GM18498 (cell line): ENCODE data around the gene ZNF526.

ENCODE experiments used
- ATAC-seq: cut with Tn5 transposase; IDR thresholded peaks from one replicate; pipeline ENCODE4 v1.9.1; 2021; ENCODE audit warnings: mild to moderate bottlenecking, moderate library complexity; ENCODE audit not compliant: unreplicated experiment

Gene ZNF526

GRCh38 chr19:42246143-42246921, 26.2 kb downstream of the ZNF526 start:
- no peak for ATAC-seq

DNA sequence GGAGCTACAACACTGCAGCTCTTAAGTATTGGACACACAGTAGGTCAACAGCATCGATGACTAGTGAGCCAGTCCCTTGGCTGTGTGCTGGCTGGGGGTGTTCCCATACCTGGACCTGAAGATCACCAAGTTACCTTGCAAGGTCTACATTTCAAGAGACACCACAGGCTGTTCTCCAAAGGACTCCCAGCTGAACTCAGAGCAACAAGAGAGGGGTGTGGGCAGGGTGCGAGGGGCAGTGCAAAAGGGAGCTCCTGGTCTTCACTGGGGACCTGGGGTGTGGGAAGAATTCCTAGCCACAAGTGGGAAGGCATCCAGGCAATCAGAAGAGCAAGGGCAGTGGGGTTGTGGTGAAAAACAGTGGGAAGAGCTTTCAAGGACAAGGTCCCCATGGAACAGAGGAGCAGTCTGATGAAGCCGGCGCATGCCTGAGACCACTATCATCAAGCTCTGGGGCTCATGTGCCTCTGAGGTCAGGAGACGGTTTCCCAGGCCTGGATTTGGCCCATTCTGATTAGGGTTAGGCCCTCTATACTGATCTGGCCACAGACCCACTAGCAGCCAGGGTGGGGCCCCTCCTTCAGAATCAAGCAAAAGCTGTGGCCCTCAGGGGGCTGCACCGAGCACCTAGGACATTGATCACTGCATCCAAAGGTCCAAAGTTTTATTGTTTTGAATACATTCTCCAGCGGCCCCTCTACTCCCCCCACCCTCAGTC, 27.0 kb downstream of the ZNF526 start:
- no peak for ATAC-seq

DNA sequence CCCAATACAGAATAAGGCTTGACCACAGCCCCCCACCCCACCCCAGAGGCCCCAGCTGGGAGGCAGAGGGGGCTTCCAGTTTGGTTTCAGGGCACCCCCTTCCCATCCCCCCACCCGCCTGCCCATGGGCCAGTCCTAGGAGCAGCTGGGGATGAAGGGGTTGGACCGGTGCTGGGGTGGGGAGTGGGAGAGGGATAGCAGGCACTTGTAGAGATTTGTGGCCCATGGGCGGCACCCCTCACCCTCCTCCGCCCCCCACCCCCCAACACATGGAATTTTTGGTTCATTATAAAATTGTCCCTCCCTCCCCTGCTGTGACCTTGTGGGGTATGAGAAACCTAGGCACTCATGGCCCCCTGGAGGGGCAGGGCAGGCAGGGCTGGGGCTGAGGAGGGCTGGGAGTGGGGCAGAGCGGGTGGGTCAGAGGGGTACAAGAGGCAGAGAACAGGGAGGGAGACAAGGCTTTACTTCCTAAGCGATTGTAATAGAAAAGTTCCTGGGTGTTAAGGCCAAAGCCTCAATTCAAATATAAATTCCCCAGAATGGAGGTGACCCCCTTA, 27.6 kb downstream of the ZNF526 start:
- no peak for ATAC-seq

DNA sequence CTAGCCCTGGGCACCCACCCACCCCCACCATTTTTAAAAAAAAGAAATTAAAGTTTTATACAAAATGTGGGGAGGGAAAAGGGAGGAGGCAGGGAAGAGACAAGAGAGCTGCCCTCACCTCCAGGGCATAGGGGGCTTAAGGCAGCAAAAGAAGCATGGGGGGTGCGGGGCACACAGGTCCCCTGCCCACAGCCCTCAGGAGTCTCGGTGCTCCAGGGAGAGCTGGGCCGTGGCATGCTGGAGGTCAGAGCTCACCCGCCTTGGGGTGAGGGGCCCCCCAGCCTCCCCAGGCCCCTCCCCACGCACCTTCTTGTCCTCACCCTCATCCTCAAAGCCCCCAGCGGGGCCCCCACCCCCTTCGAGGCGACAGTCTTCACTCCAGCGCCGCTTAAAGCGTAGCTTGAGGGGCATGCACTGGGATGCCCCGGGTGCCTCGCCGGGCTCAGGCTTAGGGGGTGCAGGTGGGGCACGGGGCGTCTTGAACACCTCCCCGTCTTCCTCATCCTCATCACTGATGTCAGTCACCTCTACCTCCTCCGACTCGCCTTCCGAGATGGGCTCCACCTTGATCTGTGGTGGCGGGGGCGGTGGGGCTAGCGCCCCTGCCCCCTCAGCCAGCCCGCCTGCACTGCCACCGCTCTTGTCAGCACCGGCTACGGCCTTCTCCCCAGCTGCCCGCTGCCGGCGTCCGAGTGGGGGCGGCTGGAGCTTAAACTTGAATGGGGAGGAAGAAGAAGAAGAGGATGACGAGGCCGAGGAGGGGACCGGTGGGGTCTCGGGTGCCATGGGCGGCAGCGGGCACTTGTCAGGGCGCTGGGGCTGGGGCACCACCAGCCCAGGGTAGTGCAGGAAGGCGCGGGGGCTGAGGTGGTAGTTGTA, 28.4 kb downstream of the ZNF526 start:
- ATAC-seq, result no peak

DNA sequence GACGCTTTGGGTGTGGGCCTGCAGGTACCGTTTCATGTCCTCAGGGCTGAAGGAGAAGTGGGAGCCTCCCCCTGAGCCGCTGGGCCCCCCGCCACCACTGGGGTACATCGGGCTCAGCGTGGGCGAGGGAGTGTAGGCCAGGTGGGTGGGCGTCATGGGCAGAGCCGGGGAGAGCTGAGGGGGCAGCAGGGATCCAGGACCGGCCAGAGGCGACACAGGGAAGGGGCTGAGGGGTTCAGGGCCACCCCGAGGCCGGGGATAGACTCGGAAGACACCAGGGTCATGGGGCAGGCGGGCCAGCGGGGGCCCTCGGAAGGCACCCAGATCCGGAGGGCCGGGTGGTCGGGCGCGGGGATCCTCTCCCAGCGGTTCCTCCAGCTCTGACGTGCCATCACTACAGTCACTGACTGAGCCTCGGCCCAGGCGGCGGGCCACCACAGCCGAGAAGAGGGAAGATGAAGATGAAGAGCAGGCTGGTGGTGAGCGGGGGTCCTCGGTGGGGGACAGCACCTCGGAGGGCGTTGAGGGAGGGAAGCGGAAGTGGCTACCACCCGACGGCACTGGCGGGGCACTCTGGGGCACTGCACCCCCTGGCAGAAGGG, 29.1 kb downstream of the ZNF526 start:
- no peak for ATAC-seq

- ATAC-seq, result no peak
Measured at GRCh38 chr19:42249769-42250168, 29.7 kb downstream of the ZNF526 start.

DNA sequence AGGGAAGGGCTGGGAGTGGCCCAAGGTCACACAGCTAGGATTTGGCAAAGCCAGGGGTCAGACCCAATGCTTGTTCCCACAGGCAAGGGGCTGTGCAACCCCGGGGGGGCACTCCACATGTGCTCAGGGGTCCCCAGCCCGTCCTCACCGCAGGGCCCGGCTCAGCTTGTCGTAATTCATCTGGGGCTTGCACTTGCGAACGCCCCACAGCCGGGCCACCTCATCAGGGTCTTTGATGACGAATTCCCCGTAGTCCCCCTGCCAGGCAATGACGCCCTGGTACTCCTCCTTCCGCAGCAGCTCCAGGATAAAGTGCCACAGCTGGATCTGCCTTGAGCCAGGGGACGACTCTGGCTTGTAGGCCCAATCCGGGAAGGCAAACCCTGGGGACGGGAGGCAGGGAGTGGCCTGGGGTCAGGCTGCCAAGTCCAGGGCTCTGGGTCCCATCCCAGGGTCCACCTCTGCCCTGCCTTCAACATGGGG, 30.1 kb downstream of the ZNF526 start:
- ATAC-seq, result no peak

DNA sequence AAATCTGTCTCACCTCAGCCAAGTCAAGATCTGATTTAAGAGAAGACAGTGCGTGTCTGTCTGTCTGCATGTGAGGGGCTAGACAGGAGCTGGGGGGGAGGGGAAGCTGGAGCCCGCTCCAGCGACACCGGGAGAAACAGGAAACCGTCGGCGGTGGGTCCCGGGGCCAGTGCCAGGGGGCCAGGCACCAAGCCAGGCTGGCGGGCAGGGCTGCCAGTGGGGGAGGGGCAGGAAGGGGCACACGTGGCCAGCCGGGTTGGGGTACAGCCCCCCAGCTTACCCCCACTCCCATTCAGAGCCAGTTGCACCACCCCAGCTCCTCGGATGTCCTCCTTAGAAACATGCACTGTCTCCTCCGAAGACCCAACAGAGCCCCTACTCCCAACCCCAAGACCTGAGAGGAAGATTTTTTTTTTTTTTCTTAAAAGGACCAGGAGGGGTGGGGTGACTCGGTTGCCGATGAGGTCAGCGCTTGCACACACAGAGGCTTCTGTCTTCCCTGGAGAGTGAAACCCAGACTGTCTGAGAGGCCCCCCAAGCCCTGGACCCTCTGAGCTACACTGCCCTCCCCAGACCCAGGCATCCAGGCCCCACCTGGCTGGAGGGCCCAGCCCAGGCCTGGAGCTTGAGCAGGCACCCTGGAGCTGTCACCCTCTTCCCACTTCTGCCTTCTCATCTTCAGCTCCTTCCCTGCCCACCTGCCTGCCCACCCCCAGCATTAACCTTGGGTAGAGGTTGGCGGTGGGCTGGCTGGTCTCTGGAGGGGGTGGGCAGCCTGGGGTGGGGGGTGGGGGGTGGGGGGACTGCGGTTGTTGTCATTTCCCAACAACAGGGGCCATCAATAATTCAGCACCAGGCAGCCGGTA, 30.8 kb downstream of the ZNF526 start:
- no peak for ATAC-seq

DNA sequence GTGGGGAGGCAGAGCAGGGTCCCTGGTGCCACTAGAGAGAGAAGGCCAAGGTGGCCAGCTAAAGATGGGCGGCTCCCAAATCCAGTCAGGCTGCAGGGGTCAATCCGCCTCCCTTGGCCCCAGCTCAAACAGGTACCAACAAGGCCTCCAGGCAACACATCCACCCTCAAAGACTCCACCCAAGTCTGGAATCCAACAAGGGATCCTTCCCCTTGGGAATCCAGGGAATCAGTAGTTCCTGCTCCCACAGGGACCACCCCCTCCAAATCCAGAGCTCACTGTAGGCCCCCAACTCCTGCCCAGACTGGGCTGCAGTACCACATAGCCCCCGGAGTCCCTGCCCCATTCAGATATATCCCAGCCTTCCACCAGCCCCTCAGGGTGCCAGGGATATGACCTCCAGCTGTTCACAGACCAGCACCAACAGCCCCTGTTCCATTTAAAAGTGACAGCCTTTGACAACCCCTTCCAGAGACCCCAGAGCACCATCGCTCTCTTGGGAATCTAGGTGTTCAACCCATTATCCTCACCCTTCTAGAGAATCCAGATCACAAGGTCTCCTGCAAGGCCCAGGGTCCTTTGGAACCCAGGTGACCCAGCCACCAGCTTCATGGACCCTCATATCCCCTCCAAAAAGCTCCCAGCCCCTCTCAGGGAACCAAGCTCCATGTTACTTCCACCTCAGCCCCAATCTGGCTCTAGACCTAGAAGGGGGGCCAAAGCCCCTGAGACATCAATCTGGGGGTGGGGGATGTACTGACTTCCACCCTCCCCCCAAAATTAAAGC, 31.7 kb downstream of the ZNF526 start:
- ATAC-seq, result no peak

DNA sequence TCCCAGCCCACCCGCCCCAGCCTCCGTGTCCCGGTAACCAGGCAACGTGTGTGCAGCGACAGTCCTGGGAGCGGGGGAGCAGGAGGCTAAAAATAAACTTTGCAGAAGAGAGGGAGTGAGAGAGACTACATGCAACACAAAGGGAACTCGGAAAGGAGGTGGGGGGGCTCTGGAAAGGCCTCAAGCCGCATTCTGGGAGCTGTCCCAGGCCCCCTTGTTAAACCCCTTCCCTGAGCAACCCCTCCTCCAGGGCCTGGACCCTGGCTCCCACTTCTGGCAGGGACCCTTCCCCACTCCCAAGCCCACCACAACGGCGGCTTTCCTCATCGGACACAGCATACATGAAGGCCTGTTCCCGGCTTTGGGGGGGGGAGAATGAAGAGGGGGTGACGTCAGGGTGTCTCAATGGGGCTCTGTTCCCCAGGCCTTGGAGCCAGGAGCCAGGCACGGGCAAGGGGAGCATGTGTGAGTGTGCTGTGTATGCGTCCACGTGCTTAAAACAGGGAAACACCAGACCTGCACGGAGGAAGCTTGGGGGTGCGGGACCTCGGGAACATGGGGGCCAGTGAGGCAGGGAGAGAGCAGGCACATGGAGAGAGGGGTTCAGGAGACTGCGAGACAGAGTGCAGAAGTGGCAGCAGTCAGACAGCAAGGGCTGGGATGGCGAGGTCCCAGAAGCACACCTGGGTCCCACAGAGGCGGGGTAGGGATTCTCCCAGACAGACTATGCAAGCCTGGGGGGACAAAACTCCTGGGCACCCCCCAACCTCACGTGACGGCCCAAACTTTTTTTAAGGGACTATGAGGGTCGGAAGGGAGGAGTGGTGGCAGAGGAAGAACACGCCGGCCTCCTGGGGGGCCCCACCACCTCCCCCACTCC, 32.5 kb downstream of the ZNF526 start:
- ATAC-seq, result no peak

GRCh38 chr19:42253245-42254088, 33.4 kb downstream of the ZNF526 start:
- ATAC-seq, result peak; percentile 15

- ATAC-seq, result peak; percentile 31
Measured at GRCh38 chr19:42254089-42254849, 34.2 kb downstream of the ZNF526 start.

GRCh38 chr19:42254850-42255765, 35.0 kb downstream of the ZNF526 start, which contains the start of gene ERF:
Gene ERF (minus strand): TSS chr19:42255128. CDS start chr19:42254999, 129 bp downstream.
- ATAC-seq, result peak; percentile 70

DNA sequence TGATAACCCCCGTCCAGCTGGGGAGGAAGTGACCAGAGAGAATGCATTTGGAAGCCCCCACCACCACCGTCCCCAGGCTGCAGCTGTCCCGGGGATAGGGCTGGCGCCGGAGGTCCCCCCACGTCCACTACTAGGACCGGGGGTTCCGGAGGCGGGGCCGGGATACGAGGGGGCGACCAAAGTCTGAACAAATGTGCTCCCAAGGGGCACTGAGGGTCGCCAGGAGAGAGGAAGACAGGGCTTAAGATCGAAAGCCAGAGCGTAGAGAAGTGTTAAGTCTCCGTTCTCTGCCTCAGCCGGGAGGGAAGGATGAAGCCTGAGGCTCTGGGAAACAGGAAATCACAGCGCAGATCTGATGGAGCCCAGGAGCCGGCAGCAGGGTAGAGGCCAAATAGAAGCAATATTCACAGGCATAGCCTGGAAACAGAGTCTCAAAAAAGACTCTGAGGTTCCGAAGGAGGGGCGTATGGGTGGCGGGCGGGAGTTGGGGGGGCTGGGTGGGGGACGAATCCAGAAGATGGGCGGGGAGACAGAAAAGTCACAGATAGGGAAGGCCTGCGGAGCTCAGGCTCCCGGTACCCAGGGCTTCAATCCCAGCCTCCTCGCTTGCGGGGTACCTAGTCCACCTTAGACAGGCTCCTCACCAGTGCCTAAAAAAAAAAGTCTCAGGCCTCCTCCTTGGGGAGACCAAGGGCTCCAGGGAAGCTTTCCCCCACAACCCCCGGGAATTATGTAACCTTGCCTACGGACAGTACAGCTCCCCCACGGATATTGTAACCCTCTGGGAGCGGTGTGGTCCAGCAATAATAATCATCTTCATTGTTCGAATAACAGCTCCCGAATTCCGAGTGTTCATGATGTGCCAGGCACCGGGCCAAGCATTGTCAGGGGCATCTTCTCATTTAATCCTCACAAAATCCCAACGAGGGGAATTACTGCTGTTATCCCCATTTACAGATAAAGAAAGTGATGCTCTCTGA, 35.9 kb downstream of the ZNF526 start:
- no peak for ATAC-seq
